PC-9 (cell line): ENCODE results near the gene BHMT2.

Source experiments
- EZH2 ChIP-seq: fragments of 200-600 bp; sonication (generic); IDR thresholded peaks from 2 replicates; pipeline ENCODE4 v1.8.0; 2017; ENCODE audit warnings: antibody characterized with exemption, low read depth
- TF ChIP-seq, protein P1 (sequence below): fragments of 200-600 bp; sonication (generic); conservative IDR thresholded peaks from 2 replicates; pipeline ENCODE4 v1.6.1; 2017; ENCODE audit warnings: mixed run types, antibody characterized with exemption, mild to moderate bottlenecking, moderate library complexity

DNA sequence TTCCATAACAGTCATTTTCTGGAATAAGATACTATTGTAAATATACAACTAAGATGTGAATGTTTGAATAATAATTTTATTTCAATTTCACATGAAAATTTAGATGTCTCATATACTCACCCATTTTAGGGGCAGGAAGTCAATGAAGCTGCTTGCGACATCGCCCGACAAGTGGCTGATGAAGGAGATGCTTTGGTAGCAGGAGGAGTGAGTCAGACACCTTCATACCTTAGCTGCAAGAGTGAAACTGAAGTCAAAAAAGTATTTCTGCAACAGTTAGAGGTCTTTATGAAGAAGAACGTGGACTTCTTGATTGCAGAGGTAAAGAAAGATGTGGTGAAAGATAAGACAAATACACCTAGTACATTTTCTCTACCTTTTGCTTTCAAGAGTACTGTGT, 50.7 kb downstream of the BHMT2 start:
- TF ChIP-seq, protein P1, sequence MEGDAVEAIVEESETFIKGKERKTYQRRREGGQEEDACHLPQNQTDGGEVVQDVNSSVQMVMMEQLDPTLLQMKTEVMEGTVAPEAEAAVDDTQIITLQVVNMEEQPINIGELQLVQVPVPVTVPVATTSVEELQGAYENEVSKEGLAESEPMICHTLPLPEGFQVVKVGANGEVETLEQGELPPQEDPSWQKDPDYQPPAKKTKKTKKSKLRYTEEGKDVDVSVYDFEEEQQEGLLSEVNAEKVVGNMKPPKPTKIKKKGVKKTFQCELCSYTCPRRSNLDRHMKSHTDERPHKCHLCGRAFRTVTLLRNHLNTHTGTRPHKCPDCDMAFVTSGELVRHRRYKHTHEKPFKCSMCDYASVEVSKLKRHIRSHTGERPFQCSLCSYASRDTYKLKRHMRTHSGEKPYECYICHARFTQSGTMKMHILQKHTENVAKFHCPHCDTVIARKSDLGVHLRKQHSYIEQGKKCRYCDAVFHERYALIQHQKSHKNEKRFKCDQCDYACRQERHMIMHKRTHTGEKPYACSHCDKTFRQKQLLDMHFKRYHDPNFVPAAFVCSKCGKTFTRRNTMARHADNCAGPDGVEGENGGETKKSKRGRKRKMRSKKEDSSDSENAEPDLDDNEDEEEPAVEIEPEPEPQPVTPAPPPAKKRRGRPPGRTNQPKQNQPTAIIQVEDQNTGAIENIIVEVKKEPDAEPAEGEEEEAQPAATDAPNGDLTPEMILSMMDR: no peak
- TF ChIP-seq EZH2: no peak
